B cell (primary cell): ENCODE measurements around the gene CEP85L.

Experiments used
- CTCF ChIP-seq: fragments of 200-600 bp; IDR thresholded peaks from one replicate; pipeline ENCODE4 v1.8.0; 2022; ENCODE audit warnings: antibody characterized with exemption, mild to moderate bottlenecking
- EZH2 ChIP-seq: IDR thresholded peaks from 2 replicates; pipeline ENCODE4 v1.6.1; 2012; ENCODE audit warnings: borderline replicate concordance, low read depth, mild to moderate bottlenecking, moderate library complexity, low read length; ENCODE audit not compliant: insufficient read depth, poor library complexity, severe bottlenecking

DNA sequence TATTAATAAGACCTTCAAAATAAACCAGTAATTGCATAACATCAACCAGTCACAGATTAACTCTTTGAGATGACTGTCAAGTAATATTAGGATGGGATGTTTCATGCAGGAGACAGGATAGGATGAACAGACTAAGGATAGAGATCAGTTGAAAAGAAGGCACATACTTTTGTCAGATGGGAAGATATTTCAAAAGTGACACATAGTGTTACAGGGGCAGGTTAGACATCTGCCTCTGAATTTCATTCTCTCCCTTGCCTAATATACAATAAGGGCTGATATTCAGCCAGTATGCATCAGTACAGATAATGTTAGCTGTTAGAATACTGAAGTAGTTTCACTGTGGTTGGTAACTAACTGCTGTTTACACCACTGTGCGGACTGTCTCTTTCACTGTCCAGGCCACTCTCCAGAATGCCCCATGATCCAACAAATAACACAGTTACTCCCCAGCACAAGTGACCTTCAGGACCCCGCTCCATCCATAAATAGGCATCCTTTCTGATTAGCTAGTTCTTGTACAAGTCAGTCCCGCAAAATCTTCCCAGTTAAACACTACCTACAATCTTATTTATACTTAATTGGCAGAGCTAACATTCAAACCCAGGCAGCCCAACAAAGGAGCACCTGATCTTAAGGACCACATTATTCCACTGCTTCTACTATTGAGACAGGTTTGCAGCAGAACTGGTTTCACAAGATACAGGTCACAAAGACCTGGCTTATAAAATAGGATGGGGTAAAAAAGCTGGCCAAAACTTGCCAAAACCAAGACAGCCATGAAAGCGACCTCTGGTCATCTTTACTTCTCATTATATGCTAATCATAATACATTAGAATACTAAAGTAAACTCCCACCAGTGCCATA, 125.2 kb downstream of the CEP85L start:
- TF ChIP-seq CTCF: no peak
- TF ChIP-seq EZH2: no peak
